ENCODE results near the gene OR2T33.
"Not testable (repeated sequence)": the region's sequence is repeated elsewhere in the genome, so short reads cannot be mapped to it uniquely, and the experiment has no call there.

OR2T33 gene, protein sequence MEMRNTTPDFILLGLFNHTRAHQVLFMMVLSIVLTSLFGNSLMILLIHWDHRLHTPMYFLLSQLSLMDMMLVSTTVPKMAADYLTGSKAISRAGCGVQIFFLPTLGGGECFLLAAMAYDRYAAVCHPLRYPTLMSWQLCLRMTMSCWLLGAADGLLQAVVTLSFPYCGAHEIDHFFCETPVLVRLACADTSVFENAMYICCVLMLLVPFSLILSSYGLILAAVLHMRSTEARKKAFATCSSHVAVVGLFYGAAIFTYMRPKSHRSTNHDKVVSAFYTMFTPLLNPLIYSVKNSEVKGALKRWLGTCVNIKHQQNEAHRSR

DNA sequence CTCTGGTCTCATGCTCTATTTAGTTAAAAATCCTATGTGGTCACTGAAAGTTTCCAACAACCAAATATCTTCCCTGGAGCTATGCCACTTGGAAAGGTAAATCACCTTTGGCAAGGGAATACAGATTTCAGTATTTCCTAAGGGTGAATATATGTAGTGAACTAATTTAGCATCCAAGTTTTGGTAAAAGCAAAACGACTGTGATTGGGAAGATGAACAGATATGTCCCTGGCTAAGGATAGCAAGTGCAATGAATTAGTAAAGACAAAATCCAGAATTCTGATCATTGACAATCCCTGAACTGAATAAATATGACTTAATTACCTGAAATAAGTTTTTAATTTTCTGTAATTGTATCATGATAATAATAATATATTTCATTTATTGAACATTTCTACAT, at the start of gene OR2T33:
Gene OR2T33 (minus strand): TSS at position 101 of the 400 bp plus-strand sequence. CDS start 4,162 bp downstream, outside the sequence.
- DNase-seq, result no peak

DNA sequence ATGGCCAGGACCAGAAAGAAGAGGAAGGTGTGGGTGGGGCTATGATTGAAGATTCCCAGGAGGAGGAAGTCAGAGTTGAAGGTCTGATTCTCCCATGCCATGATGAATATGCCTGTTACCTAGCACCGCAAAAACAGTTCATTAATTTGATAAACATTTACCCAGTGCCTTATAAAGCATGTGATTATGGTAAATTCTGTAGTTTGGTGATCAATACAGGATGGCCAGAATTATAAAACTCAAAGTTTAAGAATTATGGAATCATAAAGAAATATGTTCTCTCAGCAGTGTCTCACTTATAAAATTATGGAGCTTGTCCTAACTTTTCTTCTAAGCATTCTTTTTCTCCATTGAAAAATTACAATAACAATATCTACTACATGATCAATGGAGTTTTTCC, 46.7 kb upstream of the OR2T33 start, which contains the start of gene OR2M7:
Gene OR2M7 (minus strand): TSS at position 101 of the 400 bp plus-strand sequence. CDS start 0 bp downstream, at position 101.
- DNase-seq, result no peak

DNA sequence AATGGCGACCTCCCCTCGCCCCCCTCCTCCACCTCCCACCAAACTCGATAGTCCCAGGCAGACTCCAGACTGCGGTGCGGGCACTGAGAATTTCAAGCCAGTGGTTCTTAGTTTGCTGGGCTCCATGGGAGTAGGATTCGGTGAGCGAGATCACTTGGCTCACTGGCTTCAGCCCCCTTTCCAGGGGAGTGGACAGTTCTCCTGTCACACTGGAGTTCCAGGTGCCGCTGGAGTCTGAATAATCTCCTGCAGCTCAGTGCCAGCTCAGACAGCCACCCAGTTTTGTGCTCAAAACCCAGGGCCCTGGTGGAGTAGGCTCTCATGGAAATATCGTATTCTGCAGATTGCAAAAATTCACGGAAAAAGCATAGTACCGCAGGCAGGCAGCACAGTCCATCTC, 39.0 kb upstream of the OR2T33 start:
- no peak for DNase-seq

DNA sequence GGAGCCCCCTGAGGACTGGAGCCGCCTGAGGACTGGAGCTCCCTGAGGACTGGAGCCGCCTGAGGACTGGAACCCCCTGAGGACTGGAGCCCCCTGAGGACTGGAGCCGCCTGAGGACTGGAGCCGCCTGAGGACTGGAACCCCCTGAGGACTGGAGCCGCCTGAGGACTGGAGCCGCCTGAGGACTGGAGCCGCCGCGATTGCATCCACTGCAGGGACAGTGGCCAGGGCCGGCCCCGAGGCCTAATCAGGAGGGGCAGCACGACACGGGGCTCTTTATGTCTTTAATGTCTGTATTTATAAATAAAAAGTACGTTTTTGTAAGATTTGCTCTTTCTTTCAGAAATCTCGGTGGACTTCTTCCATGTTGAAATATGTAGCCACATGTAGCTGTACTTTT, 29.0 kb upstream of the OR2T33 start:
- DNase-seq, result not testable (repeated sequence)

DNA sequence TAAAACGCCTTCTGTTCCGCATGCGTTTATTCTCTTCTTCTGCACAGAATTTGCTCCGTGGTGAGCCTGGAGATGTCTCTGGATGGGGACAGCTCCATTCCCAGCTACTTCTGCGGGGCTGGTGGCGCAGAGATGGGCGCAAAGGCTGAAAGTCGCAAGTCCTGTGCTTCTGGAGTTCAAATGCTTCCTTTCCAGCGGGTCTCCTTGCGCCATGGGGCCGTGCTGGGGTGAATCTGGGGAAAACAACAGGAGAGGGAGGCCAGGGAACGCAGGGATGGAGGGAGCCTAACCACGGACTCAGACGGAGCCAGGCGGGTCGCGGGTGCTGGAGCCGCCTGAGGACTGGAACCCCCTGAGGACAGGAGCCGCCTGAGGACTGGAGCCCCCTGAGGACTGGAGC, 28.3 kb upstream of the OR2T33 start:
- DNase-seq, result no peak

DNA sequence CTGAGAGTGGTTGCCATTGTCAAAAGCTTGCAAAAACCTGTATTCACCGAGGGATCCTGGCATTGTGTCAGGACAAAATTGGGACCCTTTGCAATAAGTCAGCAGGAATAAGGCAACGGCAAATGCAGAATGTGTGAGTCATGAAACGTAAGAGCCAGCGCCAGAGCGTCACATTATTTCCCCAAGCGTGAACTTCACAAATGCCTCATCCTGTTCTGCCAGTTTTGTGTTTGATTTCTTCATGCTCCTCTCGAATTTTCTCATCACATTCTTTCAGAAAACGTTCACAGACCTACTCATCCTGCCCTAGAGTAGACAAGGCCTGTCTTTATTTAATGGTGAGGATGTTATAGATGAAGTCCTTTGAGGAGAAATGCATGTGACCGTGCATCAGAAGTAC, 27.9 kb upstream of the OR2T33 start:
- not testable (repeated sequence) for DNase-seq

DNA sequence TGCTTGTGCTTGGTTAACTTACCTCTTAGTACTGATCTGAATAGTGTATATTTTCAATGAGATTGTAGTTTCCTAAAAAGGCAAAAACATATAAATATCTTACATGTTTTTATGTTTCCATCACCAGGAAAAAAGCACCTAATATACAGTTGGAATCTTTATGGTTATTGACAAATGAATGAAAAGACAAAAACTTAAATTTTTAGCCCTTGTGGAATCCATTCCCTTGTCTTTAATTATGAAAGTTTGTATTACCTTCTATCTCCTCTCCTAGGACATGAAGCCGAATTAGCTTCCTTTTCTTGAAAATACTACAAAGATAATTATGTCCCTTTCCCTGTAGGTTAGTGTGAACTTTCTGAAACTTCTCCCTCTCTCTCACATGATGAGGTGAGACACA, 25.5 kb upstream of the OR2T33 start, which contains the start of gene OR2T12:
Gene OR2T12 (minus strand): TSS at position 101 of the 400 bp plus-strand sequence. CDS start 7,846 bp downstream, outside the sequence.
- DNase-seq, result no peak

DNA sequence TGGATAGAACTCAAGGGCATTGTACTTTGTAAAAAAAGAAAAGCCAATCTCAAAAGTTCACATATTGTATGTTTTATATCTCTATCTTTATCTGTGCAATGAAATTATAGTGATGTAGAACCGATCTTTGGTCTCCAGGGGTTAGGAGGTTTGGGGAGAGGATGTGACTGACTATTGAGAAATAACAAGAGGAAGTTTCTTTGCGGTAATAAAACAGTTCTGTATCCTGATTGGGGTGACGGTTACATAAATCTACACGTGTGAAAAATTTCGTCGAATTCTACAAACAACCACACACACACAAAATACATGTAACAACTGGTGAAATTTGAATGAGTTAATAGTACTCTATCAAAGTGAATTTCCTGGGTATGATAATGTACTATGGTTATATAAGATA, 10.6 kb upstream of the OR2T33 start:
- no peak for DNase-seq

DNA sequence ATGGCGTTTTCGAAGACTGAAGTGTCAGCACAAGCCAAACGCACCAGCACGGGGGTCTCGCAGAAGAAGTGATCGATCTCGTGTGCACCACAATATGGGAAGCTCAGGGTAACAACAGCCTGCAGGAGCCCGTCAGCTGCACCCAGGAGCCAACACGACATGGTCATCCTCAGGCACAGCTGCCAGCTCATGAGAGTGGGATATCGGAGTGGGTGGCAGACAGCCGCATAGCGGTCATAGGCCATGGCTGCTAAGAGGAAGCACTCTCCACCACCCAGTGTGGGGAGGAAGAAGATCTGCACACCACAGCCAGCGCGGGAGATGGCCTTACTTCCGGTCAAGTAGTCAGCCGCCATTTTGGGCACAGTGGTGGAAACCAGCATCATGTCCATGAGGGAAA, 4.6 kb downstream of the OR2T33 start:
- DNase-seq, result not testable (repeated sequence)

DNA sequence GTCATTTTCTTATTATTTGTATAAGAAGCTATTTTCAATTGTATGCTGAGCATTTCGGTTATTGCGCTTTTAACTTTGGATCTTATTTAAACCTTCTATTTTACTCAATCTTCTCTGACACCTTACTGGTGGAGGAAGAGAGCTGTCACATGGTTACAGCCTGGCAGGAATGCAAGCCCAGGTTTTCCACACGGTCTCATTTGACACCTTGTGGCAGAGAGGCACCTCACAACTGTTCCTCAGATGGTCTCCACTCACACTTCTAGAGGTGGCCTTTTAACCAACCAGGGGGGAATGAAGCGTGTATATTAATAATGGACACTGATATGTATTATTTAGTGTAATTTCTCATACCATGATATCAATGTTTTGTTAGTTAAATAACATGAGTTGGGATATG, 9.6 kb downstream of the OR2T33 start:
- DNase-seq, result no peak

DNA sequence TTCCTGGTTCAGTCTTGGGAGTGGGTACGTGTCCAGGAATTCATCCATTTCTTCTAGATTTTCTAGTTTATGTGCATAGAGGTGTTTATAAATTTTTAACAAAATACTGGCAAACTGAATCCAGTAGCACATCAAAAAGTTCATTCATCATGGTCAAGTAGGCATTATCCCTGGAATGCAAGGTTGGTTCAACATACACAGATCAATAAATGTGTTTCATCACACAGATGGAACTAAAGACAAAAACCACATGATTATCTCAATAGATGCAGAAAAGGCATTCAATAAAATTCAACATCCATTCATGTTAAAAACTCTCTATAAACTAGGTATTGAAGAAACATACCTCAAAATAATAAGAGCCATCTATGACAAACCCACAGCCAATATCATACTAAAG, 18.5 kb downstream of the OR2T33 start:
- DNase-seq, result not testable (repeated sequence)

DNA sequence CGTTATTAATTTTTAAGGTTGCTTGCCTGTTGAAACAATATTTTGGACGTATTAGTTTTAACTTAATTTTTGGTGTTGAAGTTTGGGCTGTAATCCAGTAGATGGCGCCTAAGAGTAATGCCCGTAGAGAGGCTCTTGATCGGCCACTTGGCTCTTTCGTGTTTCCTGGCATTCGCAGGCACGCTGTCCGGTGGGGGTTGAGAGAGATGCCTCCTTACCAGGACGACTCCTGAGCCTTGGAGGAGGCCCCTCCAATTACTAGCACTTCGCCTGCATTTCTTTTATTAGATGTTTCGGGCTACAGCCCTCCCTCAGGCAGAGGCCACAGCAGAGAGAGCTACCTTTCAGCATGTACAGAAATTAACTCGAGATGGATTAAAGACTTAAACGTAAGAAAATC, 34.6 kb downstream of the OR2T33 start:
- DNase-seq, result peak in 1 of 2 experiments; percentile 44

DNA sequence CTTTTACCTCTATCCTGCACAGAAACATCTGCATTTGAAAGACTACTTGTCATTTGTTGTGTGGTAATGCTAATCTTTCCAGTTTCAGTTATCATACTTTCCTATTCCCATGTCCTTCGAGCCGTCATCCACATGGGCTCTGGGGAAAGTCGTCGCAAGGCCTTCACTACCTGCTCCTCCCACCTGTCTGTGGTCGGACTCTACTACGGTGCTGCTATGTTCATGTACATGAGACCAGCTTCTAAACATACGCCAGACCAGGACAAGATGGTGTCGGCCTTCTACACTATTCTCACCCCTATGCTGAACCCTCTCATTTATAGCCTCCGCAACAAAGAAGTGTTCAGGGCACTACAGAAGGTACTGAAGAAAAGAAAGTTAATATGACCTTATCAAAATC, 38.3 kb downstream of the OR2T33 start:
- no peak for DNase-seq

DNA sequence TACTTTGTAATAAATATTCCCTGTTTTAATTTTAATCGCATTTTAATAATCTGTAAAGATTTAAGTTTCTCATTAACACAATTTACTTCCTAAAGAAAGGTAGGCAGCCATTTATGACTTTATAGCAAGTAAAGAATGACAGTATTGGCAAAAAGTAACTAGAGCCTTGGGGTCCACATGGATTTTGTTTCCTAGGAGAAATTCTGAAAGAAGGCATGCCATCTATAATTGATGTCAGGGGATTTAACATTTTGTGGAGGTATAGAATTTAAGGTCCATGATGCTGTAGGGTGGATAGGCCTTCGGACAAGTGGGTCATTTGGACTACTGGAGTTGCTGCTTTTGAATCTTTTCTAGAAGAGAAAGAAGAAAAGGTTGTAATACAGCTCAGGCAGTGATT, 46.7 kb downstream of the OR2T33 start, which contains the start of gene OR2M4:
Gene OR2M4 (plus strand): TSS at position 301 of the 400 bp plus-strand sequence. CDS start 7,512 bp downstream, outside the sequence.
- no peak for DNase-seq

DNA sequence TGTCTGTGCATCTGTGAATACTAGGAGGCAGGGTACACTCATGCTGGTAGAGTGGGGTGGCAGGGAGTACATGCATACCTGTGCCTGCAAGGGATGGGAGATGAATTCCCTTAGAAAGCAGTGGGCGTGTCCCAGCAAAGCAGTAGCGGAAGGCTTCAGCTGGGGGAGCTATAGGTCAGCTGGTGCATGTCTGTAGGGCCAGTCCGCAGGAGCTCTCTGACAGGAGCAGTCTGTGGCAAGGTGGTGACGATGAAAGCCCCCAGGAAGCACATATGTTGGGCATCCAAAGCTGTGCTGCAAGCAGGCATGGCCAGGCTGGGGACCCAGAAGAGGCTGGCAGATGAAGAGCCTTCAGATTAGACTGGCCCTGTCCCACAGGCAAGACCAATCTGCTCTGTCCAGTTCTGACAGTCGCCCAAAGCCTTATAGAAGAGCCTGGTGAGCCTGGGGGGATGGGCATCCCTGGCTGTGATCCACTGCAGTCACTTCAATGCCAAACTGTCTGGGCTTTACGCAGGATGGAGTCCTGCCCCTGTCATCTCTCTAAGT, 48.3 kb downstream of the OR2T33 start:
- no peak for DNase-seq

DNA sequence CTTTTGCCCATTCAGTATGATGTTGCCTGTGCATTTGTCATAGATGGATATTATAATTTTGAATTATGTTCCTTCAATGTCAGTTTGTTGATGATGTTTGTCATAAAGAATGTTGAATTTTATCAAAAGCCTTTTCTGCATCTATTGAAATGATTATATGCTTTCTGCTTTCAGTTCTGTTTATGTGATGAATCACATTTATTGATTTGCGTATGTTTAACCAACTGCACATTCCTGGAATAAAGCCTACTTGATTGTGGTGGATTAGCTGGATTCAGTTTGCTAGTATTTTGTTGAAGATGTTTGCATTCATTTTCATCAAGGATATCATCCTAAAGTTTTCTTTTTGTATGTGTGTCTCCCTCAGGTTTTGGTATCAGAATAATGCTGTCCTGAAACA, 52.2 kb downstream of the OR2T33 start:
- no peak for DNase-seq
